K562 (cell line): ENCODE data around the gene DNALI1. TPM values are rescaled to one million over a fixed set of nuclear protein-coding genes. Genes with fewer than 3 reads are reported as not detected.

Experiments
- ASH1L ChIP-seq: fragments of 450-650 bp; IDR thresholded peaks from 2 replicates; pipeline ENCODE4 v1.6.1; 2018; ENCODE audit warnings: borderline replicate concordance, mild to moderate bottlenecking, low read depth; ENCODE audit not compliant: partially characterized antibody
- CHD2 ChIP-seq: IDR thresholded peaks from 2 replicates; pipeline ENCODE4 v1.6.1; 2011; ENCODE audit warnings: low read depth, low read length
- CREB3L1 ChIP-seq: fragments of 450-650 bp; IDR thresholded peaks from 2 replicates; pipeline ENCODE4 v1.6.1; 2014; ENCODE audit warnings: low read depth, mild to moderate bottlenecking, moderate library complexity, borderline replicate concordance
- ETV1 ChIP-seq: fragments of 450-650 bp; conservative IDR thresholded peaks from 2 replicates; pipeline ENCODE4 v1.6.1; 2016; ENCODE audit warnings: missing genetic modification characterization, control low read depth, low read depth, missing compliant biosample characterization
- HOXB6 ChIP-seq: fragments of 250-450 bp; sonication (Bioruptor Pico); IDR thresholded peaks from 2 replicates; pipeline ENCODE4 v1.5.1; 2022; ENCODE audit warnings: mild to moderate bottlenecking, borderline replicate concordance
- KLF10 ChIP-seq: fragments of 250-450 bp; sonication (Bioruptor Pico); IDR thresholded peaks from 2 replicates; pipeline ENCODE4 v1.6.1; 2021; ENCODE audit warnings: matching md5 sums
- MED1 ChIP-seq: sonication (generic); formaldehyde crosslinking; IDR thresholded peaks from 2 replicates; pipeline ENCODE4 v1.8.1; 2023; ENCODE audit warnings: missing genetic modification reagents, borderline replicate concordance
- MXI1 ChIP-seq: IDR thresholded peaks from 2 replicates; pipeline ENCODE4 v1.6.1; 2011; ENCODE audit warnings: low read depth, mild to moderate bottlenecking, improper control_type of control experiment, low read length
- NCOA4 ChIP-seq: fragments of 450-650 bp; IDR thresholded peaks from 2 replicates; pipeline ENCODE4 v1.6.1; 2018; ENCODE audit warnings: mild to moderate bottlenecking; ENCODE audit not compliant: partially characterized antibody
- PATZ1 ChIP-seq: fragments of 250-450 bp; sonication (Bioruptor Pico); IDR thresholded peaks from 2 replicates; pipeline ENCODE4 v1.5.0; 2020; ENCODE audit warnings: mild to moderate bottlenecking, borderline replicate concordance
- SRSF1 ChIP-seq: fragments of 200-400 bp; formaldehyde crosslinking; IDR thresholded peaks from 2 replicates; pipeline ENCODE4 v1.6.1; 2017; ENCODE audit warnings: mild to moderate bottlenecking, low read depth, low read length, moderate library complexity
- STAT6 ChIP-seq: sonication (generic); formaldehyde crosslinking; IDR thresholded peaks from 2 replicates; pipeline ENCODE4 v1.8.1; 2023; ENCODE audit warnings: mild to moderate bottlenecking, missing genetic modification reagents
- ZBTB9 ChIP-seq: fragments of 450-650 bp; formaldehyde crosslinking; IDR thresholded peaks from 2 replicates; pipeline ENCODE4 v1.4.0; 2020; ENCODE audit warnings: mild to moderate bottlenecking, moderate library complexity
- ZNF146 ChIP-seq: IDR thresholded peaks from one replicate; pipeline ENCODE4 v1.6.1; 2018; ENCODE audit warnings: missing compliant biosample characterization; ENCODE audit not compliant: unreplicated experiment
- ZNF57 ChIP-seq: fragments of 450-650 bp; formaldehyde crosslinking; IDR thresholded peaks from 2 replicates; pipeline ENCODE4 v1.4.0; 2020; ENCODE audit warnings: mild to moderate bottlenecking, moderate library complexity
- polyA plus RNA-seq, 8 experiments: library from polyadenylated mRNA; depleted of rRNA in 4 of 8; stranded (reverse) in 5 of 8; unstranded in 3 of 8; fragments of >200 nt; fragmentation: Nextera tagmentation in 2 of 8; fragmentation: Illumina TruSeq in 1 of 8; extraction: Ambion mirVana in 2 of 8; extraction: Trizol in 1 of 8; gene quantifications; 2 replicates each; pipeline versions ENCODE4 v1.2.1 to v1.2.3, GENCODE V29; 2011 to 2014; ENCODE audit warnings: inconsistent platforms in 1 of 8, missing spikeins in 1 of 8
- total RNA-seq, 7 experiments: library from RNA; depleted of rRNA in 6 of 7; stranded (reverse); fragments of >200 nt in 6 of 7; fragmentation: Illumina TruSeq in 2 of 7; extraction: Trizol in 2 of 7; gene quantifications; 2 replicates each; pipeline versions ENCODE4 v1.2.1 to v1.2.3, GENCODE V29; 2011 to 2021; ENCODE audit warnings: low replicate concordance in 1 of 7
- TF ChIP-seq, protein P1 (sequence below): fragments of 450-650 bp; conservative IDR thresholded peaks from 2 replicates; pipeline ENCODE4 v1.6.1; 2016; ENCODE audit warnings: missing genetic modification characterization, low read depth, mild to moderate bottlenecking, missing compliant biosample characterization, moderate library complexity

Gene DNALI1
- total and polyA plus RNA-seq, 9 of the 15 experiments (the other 6 are each of a cell fraction or from before 2014, with no cell fraction given), result 0.87 to 5.6 (median 1.2) TPM

DNA sequence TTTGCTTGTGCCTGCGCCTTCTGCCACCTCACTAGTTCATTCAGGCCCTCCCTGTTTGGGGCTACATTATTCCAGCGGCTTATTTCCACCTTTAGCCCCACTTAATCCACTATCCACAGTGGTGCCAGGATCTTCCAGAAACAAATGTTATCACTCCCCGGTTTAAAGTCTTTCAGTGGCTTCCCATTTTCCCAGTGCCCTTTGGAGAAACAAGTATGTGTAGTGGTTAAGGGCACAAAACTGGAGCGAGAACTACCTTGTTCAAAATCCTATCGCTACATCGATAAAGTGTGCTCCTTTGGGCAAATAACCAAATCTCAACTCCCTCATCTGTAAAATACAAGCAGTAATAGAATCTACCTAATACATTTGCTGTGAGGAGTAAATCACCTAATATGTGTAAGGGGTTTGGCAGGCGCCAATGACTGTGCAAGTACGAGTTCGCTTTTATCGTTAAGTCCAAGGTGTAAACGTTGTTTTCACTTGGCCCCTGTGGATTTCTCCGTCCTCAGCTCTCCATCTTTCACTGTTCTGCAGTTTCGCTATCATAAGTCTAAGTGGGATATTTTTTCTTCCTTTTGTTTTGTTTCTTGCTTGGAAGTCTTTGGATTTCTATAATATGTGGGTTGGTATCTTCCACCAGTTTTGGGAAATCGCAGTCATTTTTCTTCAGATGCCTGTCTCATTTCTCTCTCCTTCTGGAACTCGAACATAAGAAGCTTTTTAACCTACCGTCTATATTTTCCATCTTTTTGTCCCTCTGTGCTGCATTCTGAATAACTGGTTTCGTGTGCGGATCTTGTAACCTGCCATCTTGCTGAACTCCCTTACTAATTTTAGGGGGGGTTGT lies 41.3 kb upstream of the DNALI1 start (continued):
- TF ChIP-seq ZBTB9 (CRISPR knock-in tag) (no peak), ASH1L (no peak), MED1 (CRISPR knock-in tag) (no peak), MXI1 (no peak), CHD2 (no peak), ZNF57 (no peak), KLF10 (CRISPR knock-in tag) (no peak), HOXB6 (CRISPR knock-in tag) (0 out of 2 replicates have a peak, but pooled peaks have one; percentile 19), SRSF1 (no peak), STAT6 (CRISPR knock-in tag) (no peak), CREB3L1 (no peak), PATZ1 (no peak), NCOA4 (no peak), ETV1 (no peak), ZNF146 (CRISPR knock-in tag) (no peak)
- TF ChIP-seq, protein P1, sequence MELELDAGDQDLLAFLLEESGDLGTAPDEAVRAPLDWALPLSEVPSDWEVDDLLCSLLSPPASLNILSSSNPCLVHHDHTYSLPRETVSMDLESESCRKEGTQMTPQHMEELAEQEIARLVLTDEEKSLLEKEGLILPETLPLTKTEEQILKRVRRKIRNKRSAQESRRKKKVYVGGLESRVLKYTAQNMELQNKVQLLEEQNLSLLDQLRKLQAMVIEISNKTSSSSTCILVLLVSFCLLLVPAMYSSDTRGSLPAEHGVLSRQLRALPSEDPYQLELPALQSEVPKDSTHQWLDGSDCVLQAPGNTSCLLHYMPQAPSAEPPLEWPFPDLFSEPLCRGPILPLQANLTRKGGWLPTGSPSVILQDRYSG (tag), result no peak
